Activated CD8-positive, alpha-beta memory T cell treated with anti-CD3 and anti-CD28 coated beads, Interleukin-2, amount 50 U/mL, for 4 hours (primary cell): ENCODE measurements around the gene VAMP2.

Experiments used
- DNase-seq: peaks from one replicate; pipeline ENCODE4 v3.0.0-alpha.2; 2020

Gene VAMP2

DNA sequence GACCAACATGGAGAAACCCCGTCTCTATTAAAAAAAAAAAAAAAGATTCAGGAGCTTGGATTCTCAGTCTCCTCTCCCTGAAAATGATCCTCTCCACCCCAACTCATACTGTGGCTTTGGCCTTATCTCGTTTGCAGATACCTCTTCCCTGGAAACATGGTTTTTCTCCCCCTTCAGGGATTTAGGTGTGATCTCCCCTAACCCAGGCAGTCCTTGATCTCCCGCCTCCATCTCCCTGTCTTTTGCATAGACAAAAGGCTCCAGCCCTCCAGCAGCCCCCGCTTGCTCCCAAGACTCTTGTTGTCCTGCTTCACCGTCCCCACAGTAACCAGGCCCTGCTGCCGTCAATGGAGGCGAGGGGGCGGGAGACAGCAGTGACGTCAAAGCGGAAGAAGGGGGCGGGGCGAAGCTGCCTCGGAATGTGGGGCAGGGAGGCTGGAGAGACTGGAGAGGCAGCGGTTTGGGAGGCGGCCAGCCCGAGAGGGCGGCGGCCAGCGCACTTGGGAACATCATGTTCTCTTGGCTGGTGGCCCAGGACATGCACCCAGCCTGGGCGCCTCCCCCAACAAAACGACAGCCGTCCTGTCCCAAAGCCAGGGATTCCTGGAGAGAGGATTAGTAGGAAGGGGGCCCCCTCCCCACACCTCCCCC lies 8.7 kb downstream of the VAMP2 start:
- peak; percentile 83 for DNase-seq

DNA sequence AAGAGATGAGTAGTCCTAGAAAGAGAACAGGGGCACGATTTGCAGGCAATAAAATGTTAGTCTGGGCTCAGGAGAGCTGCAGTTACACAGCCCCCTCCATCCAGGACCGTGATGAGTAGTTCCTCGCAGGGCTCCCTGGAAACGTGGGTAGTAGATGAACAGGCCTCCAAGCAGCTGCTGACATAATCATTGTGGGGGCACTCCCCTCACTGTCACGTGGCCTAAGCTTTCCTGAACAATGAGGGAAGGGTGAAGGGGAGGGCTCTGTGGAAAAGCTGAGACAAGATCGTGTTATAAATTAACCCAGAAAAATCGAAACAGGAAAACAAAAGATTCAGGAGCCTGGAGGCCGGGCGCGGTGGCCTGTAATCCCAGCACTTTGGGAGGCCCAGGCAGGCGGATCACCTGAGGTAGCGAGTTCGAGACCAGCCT lies 9.2 kb downstream of the VAMP2 start:
- DNase-seq, result peak; percentile 63

DNA sequence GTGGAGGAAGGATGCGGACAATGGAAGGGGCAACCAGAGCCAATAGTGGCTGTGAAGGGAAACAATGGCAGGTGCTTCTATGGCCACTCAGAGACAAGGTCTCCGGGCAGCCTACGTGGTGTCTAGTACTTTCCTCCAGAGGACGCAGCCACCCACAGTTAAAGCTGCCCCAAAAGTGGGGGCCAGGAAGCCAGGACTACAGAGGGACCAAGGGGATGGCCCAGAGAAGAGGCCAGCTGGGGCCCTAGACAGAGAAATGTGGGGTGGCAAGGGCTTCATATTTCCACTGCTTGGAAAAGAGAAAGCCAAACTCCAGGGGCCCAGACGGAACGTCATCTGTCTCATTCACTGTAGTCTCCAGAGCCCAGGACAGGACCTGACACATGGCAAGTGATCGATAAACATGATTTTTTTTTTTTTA lies 9.7 kb downstream of the VAMP2 start:
- DNase-seq, result no peak

GRCh38 chr17:8152112-8152775 lies 10.5 kb downstream of the VAMP2 start, which contains the start of gene PER1:
PER1 (minus strand) TSS chr17:8152404; CDS start chr17:8150706, 1,698 bp downstream.
- DNase-seq, result peak; percentile 91

DNA sequence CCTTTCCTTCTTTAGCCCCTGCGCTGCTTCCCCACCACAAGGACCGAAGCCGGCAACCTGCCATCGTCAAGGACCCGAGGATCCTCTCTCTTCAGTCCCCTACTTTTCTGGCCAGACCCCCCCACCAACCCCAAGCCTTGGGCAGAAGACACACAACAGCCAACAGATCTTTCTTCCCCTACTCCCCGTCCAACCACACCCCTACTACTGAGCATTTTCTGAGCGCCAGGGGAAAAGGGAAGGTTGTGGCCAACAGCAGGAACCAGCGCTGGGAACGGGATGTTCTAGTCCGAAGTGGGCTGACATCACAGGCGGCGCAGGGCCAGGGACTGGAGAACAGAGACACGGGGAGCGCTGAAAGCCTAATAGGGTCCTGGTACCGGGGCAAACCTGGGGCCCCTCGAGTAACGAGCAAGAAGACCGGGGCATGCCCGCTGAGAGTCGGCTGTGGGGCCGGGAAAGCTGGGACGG lies 11.1 kb downstream of the VAMP2 start:
- no peak for DNase-seq

DNA sequence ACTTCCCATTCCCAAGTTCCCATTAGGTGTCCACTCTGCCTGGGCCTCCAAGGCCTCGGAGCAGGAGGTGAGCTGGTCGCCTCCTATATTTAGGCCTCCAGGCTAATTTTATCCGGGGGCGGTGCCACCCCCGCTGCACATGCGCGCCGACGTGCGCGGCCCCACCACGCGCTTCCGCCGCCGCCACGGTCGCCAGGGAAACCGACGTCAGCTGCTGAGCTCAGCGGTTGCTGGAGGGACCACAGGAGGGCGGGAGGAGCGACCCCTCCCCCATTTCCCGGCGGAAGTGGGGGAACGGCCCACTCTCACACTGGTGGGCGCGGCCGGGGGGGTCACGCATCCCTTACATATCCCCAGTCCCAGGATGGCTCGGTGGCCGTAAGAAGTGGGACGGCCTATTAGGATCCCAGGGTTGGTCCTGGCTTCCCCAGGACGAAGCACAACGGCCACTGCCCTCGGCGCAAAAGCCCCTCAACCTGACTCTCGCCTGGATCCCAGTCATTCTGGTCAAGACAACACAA lies 11.6 kb downstream of the VAMP2 start:
- peak; percentile 92 for DNase-seq

- no peak for DNase-seq
These were observed 12.3 kb downstream of the VAMP2 start for GRCh38 chr17:8150194-8151119.

GRCh38 chr17:8149419-8150193 lies 13.1 kb downstream of the VAMP2 start:
- no peak for DNase-seq

DNA sequence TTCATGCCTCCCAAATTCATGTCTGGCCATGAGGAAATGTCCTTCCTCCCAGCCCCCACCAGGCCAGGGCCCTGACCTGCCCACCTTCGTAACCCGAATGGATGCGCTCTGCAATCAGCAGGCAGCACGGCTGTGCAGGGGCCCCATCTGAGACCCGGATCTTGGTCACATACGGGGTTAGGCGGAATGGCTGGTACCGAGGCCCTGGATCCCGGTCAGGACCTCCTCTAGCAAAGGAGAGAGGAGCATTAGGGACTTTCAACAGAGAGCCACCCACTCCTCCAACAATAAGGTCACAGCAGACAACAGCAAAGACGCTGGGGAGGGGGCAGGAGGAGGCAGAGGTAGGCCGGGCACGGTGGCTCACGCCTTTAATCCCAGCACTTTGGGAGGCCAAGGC lies 14.2 kb downstream of the VAMP2 start:
- DNase-seq, result no peak

DNA sequence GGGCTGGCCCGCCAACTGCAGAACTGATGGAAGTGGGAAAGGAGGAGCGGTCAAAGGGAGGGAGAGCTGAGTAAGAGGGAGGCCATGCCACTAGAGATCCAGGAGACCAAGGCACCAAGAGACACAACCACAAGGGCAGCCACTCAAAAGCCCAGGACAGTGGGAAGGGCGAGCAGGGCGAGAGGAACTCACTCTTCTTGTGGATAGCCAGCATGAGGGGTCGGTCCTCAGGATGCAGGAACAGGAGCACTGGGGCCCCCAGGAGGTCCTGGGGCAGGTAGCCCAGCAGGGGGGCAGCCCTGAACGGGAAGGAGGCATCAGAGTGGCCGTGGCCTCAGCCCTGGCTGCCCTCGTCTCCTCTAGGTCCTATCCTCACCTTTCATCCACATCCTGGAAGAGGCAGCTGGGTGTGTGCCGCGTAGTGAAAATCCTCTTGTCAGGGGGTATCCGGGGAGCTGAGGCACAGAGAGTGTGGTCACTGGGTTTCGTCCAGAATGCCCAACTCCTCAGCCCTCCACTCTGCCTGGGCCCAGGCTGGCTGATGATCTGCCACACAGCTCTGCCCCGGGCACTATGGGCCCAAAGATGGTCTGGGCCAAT lies 14.8 kb downstream of the VAMP2 start:
- DNase-seq, result no peak

GRCh38 chr17:8147141-8147804 lies 15.5 kb downstream of the VAMP2 start:
- no peak for DNase-seq

DNA sequence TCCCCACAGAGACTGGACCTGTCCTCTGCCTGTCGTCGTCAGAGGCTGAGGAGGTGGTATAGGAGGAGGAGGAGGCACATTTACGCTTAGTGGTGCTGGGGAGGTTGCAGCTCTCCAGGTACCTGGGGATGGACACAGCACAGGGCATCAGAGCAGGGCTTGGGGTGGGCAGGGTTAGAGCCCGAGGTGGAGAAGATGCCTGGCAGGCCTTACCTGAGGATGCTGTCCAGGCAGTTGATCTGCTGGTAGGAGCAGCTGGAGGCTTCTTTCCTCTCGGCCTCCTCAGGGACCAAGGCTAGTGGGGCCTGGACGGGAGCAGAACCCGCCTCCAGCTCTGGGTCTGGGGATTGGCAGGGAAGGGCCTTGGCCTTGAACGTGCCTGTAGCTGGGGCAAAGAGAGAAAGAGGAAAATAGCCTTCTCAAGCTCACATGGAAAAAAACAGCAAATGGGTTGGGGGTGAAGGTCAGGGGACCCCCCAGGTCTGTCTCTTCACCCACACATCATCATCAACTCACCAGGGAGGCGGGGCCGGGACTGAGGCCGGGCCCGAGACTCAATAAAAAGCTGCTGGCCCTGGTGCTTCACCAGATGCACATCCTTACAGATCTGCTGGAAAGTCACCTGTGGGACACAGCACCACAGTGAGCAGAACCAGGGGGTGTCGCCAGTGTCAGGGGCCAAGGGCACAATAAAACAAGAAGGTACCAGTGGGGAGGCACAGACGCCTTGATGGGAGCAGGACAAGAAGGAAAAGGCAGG lies 16.2 kb downstream of the VAMP2 start:
- no peak for DNase-seq

- DNase-seq, result no peak
These were observed 16.9 kb downstream of the VAMP2 start for GRCh38 chr17:8145811-8146210.

- DNase-seq, result no peak
These were observed 18.1 kb downstream of the VAMP2 start for GRCh38 chr17:8144401-8145231.

- DNase-seq, result no peak
These were observed 19.0 kb downstream of the VAMP2 start for GRCh38 chr17:8143581-8144400.

- DNase-seq, result no peak
These were observed 19.7 kb downstream of the VAMP2 start for GRCh38 chr17:8142887-8143580.

GRCh38 chr17:8142158-8142886 lies 20.4 kb downstream of the VAMP2 start:
- no peak for DNase-seq
